CD4-positive, alpha-beta T cell (primary cell): Measurements from ENCODE around the gene FOSL2. TPM values are rescaled to one million over a fixed set of nuclear protein-coding genes. Genes with fewer than 3 reads are reported as not detected.

Source experiments
- ATAC-seq: fragments of 200-7000 bp; cut with Tn5 transposase; one replicate; pipeline ENCODE4 v1.10.0; 2022; ENCODE audit warnings: mild to moderate bottlenecking; ENCODE audit not compliant: poor library complexity
- CTCF ChIA-PET: fragments of 350-600 bp; sonication (Branson Sonifier 250); formaldehyde crosslinking; loops from one replicate; lab custom pipeline; 2021; ENCODE audit warnings: antibody characterized with exemption, inconsistent platforms; lab: Charles Lee
- POLR2A ChIA-PET: fragments of 350-600 bp; sonication (Branson Sonifier 250); formaldehyde crosslinking; loops from one replicate; lab custom pipeline; 2021; ENCODE audit warnings: antibody characterized with exemption, inconsistent platforms; lab: Charles Lee
- DNase-seq, 14 experiments: peaks; one replicate each; pipeline ENCODE4 v3.0.0-alpha.2; 2013 to 2020; ENCODE audit warnings: mixed read lengths in 2 of 14
- H3K27ac ChIP-seq, 2 donors: one replicate each; pipeline versions ENCODE4 v1.5.1 to v1.7.0; 2013; ENCODE audit warnings: low read length in 2 of 2, low read depth in 1 of 2, mild to moderate bottlenecking in 1 of 2
- H3K27me3 ChIP-seq, 2 experiments: 1 replicate in 1 of 2; 2 replicates in 1 of 2; pipeline versions ENCODE4 v1.6.1 to v1.7.0; 2013; ENCODE audit warnings: low read length in 2 of 2, control low read depth in 1 of 2, mild to moderate bottlenecking in 1 of 2, moderate library complexity in 1 of 2; ENCODE audit not compliant: insufficient read depth in 2 of 2, control insufficient read depth in 1 of 2
- H3K36me3 ChIP-seq: one replicate; pipeline ENCODE4 v1.6.1; 2013; ENCODE audit warnings: low read length, control low read depth; ENCODE audit not compliant: insufficient read depth
- H3K4me1 ChIP-seq: one replicate; pipeline ENCODE4 v1.6.1; 2013; ENCODE audit warnings: low read length, control low read depth; ENCODE audit not compliant: insufficient read depth
- H3K4me3 ChIP-seq: one replicate; pipeline ENCODE4 v1.5.1; 2013; ENCODE audit warnings: mild to moderate bottlenecking, low read length, moderate library complexity
- H3K9me3 ChIP-seq, 2 experiments: 1 replicate in 1 of 2; 2 replicates in 1 of 2; pipeline versions ENCODE4 v1.6.1 to v1.7.0; 2013; ENCODE audit warnings: low read length in 2 of 2, mild to moderate bottlenecking in 2 of 2, control low read depth in 1 of 2, moderate library complexity in 1 of 2; ENCODE audit not compliant: control insufficient read depth in 1 of 2, insufficient read depth in 1 of 2
- H3K27ac Mint-ChIP-seq: one replicate; pipeline ENCODE4 v1.8.0; 2020; ENCODE audit warnings: mixed read lengths
- H3K27me3 Mint-ChIP-seq: one replicate; pipeline ENCODE4 v1.8.0; 2021; ENCODE audit warnings: mixed read lengths
- H3K36me3 Mint-ChIP-seq: one replicate; pipeline ENCODE4 v1.8.0; 2021; ENCODE audit warnings: low read depth, mixed read lengths
- H3K4me1 Mint-ChIP-seq: one replicate; pipeline ENCODE4 v1.8.0; 2021; ENCODE audit warnings: low read depth, mixed read lengths
- H3K4me3 Mint-ChIP-seq: one replicate; pipeline ENCODE4 v1.8.0; 2020; ENCODE audit warnings: mild to moderate bottlenecking, mixed read lengths
- H3K9me3 Mint-ChIP-seq: one replicate; pipeline ENCODE4 v1.8.0; 2020; ENCODE audit warnings: mixed read lengths
- intact Hi-C, 2 experiments: fragments of 100-400 bp; cut with DNase I in 1 of 2; cut with micrococcal nuclease in 1 of 2; formaldehyde crosslinking; loops; one replicate each; pipeline versions ENCODE4 v1.15.1 to v1.9.0; 2023 to 2025; cut with DNase I, micrococcal nuclease
- total RNA-seq, 174 experiments: library from RNA in 2 of 174; stranded (reverse) in 2 of 174; gene quantifications; one replicate each; pipeline ENCODE4 v1.2.3 and lab custom pipeline; 2021 to 2026
- TF ChIP-seq, protein P1 (sequence below): fragments of 200-600 bp; IDR thresholded peaks from one replicate; pipeline ENCODE4 v1.8.0; 2022; ENCODE audit warnings: antibody characterized with exemption, mild to moderate bottlenecking

FOSL2 gene
- total RNA-seq, 2 experiments from 2014 or later, result 152 to 155 TPM

DNA sequence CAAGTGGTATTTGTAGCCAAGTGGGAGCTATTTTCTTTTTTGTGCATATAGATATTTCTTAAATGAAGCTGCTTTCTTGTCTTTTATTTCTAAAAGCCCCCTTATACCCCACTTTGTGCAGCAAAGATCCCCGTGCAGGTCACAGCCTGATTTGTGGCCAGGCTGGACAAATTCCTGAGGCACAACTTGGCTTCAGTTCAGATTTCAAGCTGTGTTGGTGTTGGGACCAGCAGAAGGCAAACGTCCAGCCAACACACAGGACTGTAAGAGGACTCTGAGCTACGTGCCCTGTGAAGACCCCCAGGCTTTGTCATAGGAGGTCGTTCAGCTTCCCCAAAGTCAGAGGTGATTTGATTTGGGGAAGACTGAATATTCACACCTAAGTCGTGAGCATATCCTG lies 21.9 kb downstream of the FOSL2 start:
- TF ChIP-seq, protein P1, sequence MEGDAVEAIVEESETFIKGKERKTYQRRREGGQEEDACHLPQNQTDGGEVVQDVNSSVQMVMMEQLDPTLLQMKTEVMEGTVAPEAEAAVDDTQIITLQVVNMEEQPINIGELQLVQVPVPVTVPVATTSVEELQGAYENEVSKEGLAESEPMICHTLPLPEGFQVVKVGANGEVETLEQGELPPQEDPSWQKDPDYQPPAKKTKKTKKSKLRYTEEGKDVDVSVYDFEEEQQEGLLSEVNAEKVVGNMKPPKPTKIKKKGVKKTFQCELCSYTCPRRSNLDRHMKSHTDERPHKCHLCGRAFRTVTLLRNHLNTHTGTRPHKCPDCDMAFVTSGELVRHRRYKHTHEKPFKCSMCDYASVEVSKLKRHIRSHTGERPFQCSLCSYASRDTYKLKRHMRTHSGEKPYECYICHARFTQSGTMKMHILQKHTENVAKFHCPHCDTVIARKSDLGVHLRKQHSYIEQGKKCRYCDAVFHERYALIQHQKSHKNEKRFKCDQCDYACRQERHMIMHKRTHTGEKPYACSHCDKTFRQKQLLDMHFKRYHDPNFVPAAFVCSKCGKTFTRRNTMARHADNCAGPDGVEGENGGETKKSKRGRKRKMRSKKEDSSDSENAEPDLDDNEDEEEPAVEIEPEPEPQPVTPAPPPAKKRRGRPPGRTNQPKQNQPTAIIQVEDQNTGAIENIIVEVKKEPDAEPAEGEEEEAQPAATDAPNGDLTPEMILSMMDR, result no peak
- H3K36me3 ChIP-seq, result peaks cover 33% of the 10 kb centered on the region
- POLR2A ChIA-PET, result interaction anchor here (1.5 kb wide), 1 partner anchor 9 kb away, joined by 4 read pairs; no protein-coding TSS in a partner anchor

DNA sequence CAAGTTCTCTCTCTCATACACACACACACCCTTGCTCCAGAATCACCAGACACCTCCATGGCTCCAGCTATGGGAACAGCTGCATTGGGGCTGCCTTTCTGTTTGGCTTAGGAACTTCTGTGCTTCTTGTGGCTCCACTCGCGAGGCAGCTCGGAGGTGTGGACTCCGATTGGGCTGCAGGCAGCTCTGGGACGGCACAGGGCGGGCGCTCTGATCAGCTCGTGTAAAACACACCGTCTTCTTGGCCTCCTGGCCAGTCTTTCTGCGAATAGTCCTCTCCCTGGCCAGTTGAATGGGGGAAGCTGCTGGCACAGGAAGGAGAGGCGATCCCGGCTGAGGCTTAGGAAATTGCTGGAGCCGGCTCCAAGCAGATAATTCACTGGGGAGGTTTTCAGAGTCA lies 22.4 kb downstream of the FOSL2 start:
- ChIA-PET CTCF (no interaction called here), POLR2A (interaction anchor here (1.5 kb wide), 1 partner anchor 9 kb away, joined by 4 read pairs; no protein-coding TSS in a partner anchor)
- no peaks in the 10 kb centered on the region for H3K27me3 ChIP-seq
- no peak for ATAC-seq
- no peak overlapping the region for H3K4me3 ChIP-seq
- Mint-ChIP-seq H3K36me3 (no peaks in the 10 kb centered on the region), H3K4me3 (peak overlapping the region; percentile 4), H3K27me3 (no peaks in the 10 kb centered on the region), H3K4me1 (peaks cover 23% of the 10 kb centered on the region), H3K27ac (peak overlapping the region; percentile 3), H3K9me3 (no peaks in the 10 kb centered on the region)
- H3K36me3 ChIP-seq, result peaks cover 33% of the 10 kb centered on the region
- DNase-seq, result no peak
- intact Hi-C loops, result no loop called here
- H3K4me1 ChIP-seq, result peaks cover 24% of the 10 kb centered on the region
- H3K9me3 ChIP-seq, result no peaks in the 10 kb centered on the region
- TF ChIP-seq, protein P1, result no peak
- no peak overlapping the region for H3K27ac ChIP-seq

More for the DNA sequence above, 21.9 kb downstream of the FOSL2 start:
- Mint-ChIP-seq H3K27me3 (no peaks in the 10 kb centered on the region), H3K4me3 (peak overlapping the region; percentile 4), H3K27ac (peak overlapping the region; percentile 3), H3K4me1 (peaks cover 26% of the 10 kb centered on the region), H3K9me3 (no peaks in the 10 kb centered on the region), H3K36me3 (no peaks in the 10 kb centered on the region)
- intact Hi-C loops, result no loop called here
- no peaks in the 10 kb centered on the region for H3K27me3 ChIP-seq
- ATAC-seq (no peak), DNase-seq (no peak)
- H3K27ac ChIP-seq, result no peak overlapping the region
- peaks cover 28% of the 10 kb centered on the region for H3K4me1 ChIP-seq
- no peaks in the 10 kb centered on the region for H3K9me3 ChIP-seq
- CTCF ChIA-PET, result no interaction called here
- no peak overlapping the region for H3K4me3 ChIP-seq

DNA sequence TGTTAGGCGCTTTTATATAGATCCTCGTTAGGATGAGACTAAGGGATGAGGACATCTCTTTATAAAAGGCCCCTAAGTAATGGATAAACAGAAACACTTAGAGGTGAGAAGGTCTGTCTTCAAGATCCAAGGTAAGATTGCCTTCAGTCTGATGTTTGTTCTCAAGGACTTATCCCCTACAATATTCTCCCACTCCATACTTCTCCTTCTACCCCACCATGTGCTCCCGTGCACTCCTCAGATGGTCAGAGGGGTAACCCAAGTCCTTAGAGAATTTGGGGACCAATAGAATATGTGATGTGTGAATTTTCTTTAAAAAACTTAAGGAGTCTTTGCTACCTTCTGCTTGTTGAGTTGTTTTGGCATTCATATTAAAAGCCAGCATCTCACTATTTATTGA lies 23.1 kb downstream of the FOSL2 start:
- DNase-seq (no peak), ATAC-seq (no peak)
- ChIA-PET CTCF (no interaction called here), POLR2A (no interaction called here)
- Mint-ChIP-seq H3K4me1 (peaks cover 16% of the 10 kb centered on the region), H3K9me3 (no peaks in the 10 kb centered on the region), H3K27ac (peak overlapping the region; percentile 3), H3K36me3 (no peaks in the 10 kb centered on the region), H3K4me3 (no peak overlapping the region), H3K27me3 (no peaks in the 10 kb centered on the region)
- TF ChIP-seq, protein P1, result no peak
- intact Hi-C loops, result no loop called here
- H3K4me3 ChIP-seq, result no peak overlapping the region
- no peaks in the 10 kb centered on the region for H3K9me3 ChIP-seq
- H3K27ac ChIP-seq, result no peak overlapping the region
- peaks cover 33% of the 10 kb centered on the region for H3K36me3 ChIP-seq
- peaks cover 17% of the 10 kb centered on the region for H3K4me1 ChIP-seq
- H3K27me3 ChIP-seq, result no peaks in the 10 kb centered on the region
